GM19351 (cell line): Measurements from ENCODE around the gene DLG2.

Experiments
- ATAC-seq: cut with Tn5 transposase; IDR thresholded peaks from one replicate; pipeline ENCODE4 v1.9.1; 2021; ENCODE audit warnings: mild to moderate bottlenecking, moderate library complexity; ENCODE audit not compliant: unreplicated experiment

DLG2 gene

GRCh38 chr11:83682611-83682973 is 1944.6 kb downstream of the DLG2 start:
- ATAC-seq: peak; percentile 94

- no peak for ATAC-seq
Measured at GRCh38 chr11:83681906-83682610, 1945.1 kb downstream of the DLG2 start.

GRCh38 chr11:83681031-83681781 is 1945.9 kb downstream of the DLG2 start:
- peak; percentile 68 for ATAC-seq

- no peak for ATAC-seq
Measured at GRCh38 chr11:83680321-83680720, 1946.8 kb downstream of the DLG2 start.

- ATAC-seq: no peak
Measured at GRCh38 chr11:83678831-83679584, 1948.1 kb downstream of the DLG2 start.

- ATAC-seq: no peak
Measured at GRCh38 chr11:83677730-83678129, 1949.4 kb downstream of the DLG2 start.

GRCh38 chr11:83676056-83676601 is 1951.0 kb downstream of the DLG2 start:
- ATAC-seq: no peak

GRCh38 chr11:83674102-83674896 is 1952.8 kb downstream of the DLG2 start:
- peak; percentile 48 for ATAC-seq

GRCh38 chr11:83671289-83671688 is 1955.9 kb downstream of the DLG2 start:
- no peak for ATAC-seq

- ATAC-seq: no peak
Measured at GRCh38 chr11:83666149-83666548, 1961.0 kb downstream of the DLG2 start.

GRCh38 chr11:83663988-83664387 is 1963.2 kb downstream of the DLG2 start:
- no peak for ATAC-seq

- ATAC-seq: no peak
Measured at GRCh38 chr11:83663446-83663845, 1963.7 kb downstream of the DLG2 start.

- no peak for ATAC-seq
Measured at GRCh38 chr11:83662494-83662893, 1964.7 kb downstream of the DLG2 start.

- ATAC-seq: no peak
Measured at GRCh38 chr11:83661491-83662350, 1965.4 kb downstream of the DLG2 start.

- ATAC-seq: no peak
Measured at GRCh38 chr11:83659466-83659865, 1967.7 kb downstream of the DLG2 start.

- ATAC-seq: no peak
Measured at GRCh38 chr11:83656796-83657330, 1970.3 kb downstream of the DLG2 start.

GRCh38 chr11:83655976-83656375 is 1971.2 kb downstream of the DLG2 start:
- no peak for ATAC-seq

- no peak for ATAC-seq
Measured at GRCh38 chr11:83649528-83649855, 1977.7 kb downstream of the DLG2 start.
